GM11168 (cell line): ENCODE results near the gene CCDC106.

Experiments
- in situ Hi-C: fragments of 300-500 bp; cut with MboI; formaldehyde crosslinking; loops from one replicate; pipeline ENCODE4 v1.12.0; 2022; ENCODE audit warnings: low sequenced_read_pairs; ENCODE audit not compliant: unreplicated experiment

The CCDC106 gene

DNA sequence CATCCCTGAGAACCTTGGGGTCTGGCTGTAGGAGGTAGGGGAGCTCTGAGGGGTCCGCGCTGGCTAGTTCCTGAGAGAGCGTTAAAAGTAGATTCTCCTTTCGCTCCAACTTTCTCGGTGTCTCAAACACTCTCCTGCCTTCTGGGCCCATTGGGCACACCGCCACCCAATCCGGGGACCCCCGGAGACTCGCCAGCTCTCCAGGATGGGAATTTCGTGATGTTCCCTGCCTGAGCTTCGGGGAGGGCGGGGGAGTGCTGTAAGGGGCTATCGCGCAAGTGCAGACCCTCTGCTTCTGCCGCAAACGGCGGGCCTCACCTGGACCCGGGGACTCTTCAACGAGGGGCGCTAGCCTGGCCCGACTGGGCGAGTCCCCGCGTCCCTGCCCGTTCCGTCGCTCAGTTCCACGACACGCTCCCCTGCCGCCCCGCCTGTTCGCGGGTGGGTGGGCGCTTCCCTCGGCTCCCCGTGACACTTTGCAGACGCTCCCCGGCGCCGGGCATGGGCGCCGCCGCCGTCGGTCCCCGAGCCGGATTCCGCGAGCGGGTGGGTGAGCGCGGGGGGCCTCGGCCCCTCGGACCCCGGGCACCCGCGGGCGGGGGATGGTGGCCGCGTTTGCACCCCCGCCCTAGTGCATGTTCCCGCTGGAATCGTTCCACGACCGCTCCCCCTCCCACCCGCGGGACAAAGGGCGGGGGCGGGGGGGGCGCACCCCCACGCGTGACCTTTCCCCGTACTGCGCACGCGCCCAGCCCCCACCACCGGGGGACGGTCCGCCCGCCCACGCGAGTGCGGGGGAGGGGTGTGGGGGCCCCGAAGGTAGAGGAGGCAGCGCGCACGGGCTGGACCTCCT, at the start of gene CCDC106:
Gene CCDC106 (plus strand): TSS at position 481 of the 853 bp plus-strand sequence. CDS start 835 bp downstream, outside the sequence.
- in situ Hi-C loops = no loop called here

DNA sequence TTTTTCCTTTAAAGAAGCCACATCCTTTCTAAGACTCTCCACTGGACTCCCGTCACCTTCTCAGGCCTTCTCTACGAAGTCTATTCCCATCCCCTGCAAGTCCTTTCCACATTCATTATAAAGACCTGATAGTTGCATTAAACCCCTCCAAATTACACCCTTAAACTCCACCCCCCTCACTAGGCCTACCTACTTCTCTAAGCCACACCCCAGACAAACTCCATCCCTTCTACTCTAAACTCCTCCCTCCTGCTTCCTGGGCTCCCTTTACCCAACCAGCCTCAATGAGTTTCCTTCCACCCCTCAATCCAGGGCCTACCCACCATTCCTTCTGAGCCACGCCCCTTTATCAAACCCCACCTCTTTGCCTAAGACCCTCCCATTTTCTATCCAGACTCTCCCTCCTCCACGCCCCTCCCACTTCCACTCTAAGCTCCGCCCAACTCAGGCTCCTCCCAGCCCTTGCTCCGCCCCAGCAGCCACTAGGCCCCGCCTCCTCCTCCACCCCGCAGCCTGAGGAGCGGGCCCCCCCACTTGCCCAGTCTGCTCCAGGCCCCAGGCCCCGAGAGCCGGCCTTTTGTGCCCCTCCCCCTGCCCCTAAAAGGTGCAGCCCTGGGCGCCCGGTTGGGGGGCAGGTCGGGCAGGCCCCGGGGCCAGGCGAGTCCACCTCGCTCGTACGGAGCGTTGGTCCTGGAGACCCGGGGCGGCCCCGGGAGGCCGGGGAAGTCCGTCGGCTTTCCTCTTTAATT, 49.1 kb upstream of the CCDC106 start:
- in situ Hi-C loops = no loop called here

DNA sequence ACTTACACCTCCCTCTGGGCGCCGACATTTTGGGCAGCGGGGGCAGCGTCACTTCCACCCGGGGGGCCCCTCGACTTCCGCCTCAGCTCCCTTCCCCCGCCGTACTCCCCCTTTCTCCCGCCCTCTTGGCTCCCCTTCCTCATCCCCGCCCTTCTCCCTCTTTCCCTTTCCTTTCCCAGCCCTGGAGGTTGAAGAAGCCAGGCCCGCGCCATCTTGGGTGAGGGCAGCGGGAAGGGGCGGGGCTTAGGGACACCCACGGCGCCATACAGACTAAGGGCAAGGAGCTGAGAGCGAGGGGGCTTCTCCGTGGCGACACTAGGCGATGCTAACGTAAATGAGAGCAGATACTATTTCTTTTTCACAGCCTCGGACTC, 48.6 kb upstream of the CCDC106 start, which contains the start of gene FIZ1:
Gene FIZ1 (minus strand): TSS at position 50 of the 374 bp plus-strand sequence. CDS start 1,652 bp downstream, outside the sequence.
- in situ Hi-C loops = no loop called here

DNA sequence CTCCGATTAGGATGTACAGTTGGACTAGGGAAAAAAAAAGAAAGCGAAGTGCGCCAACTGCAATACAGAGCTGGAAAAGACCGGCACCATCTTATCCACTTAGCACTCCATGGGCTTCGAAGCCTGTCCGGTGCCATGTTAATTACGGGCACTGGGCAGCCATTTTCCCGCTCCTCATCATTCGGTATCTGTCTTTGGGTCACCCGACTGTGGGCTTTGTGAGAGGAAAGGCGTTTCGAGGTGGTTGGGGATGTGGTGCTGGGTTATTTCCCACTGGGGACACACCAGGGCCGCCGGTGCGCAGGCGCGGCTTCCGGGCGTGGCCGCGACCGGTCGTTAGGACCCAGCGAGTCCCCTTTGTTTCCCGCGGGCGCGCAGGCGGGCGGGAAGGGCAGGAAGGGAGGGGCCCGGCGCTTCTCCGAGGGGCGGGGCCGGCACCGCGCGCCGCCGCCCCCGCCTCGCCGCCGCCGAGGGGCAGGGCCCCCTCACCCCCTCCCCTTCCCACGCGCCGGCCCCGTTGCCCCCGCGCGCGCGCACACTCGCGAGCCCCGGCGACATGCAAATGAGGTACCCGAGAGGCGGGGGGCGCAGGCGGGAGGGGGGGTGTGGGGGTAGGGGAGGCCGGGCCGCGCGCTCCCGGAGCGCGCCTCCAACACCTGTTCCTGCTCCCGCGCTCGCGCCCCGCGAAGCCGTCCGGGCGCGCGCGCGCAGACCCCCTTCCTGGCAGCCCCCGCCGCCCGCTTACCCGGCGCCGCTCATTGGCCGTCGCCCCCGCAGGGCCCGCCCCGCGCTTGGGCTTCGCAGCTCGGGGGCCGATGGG, 48.0 kb upstream of the CCDC106 start, which contains the start of gene ZNF524:
Gene ZNF524 (plus strand): TSS at position 447 of the 820 bp plus-strand sequence. CDS start 1,825 bp downstream, outside the sequence.
- in situ Hi-C loops = no loop called here

DNA sequence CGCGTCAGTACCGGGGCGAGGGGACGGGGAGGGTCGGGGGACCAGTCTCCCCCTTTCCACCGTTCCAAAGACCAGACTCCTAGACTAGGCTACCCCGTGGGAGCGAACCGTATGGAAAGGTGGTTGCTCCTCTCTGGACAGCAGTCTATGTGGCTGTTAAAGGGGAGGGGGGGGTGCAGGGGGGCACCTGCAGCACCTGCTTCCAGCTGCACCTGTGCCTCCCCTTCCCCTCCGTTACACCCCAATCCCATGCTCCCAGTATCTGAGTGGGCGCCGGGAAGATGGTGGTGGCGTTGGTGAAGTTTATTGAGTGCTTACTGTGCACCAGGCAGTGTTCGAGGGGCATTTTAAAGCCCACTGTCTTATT, 47.4 kb upstream of the CCDC106 start:
- in situ Hi-C loops = no loop called here

DNA sequence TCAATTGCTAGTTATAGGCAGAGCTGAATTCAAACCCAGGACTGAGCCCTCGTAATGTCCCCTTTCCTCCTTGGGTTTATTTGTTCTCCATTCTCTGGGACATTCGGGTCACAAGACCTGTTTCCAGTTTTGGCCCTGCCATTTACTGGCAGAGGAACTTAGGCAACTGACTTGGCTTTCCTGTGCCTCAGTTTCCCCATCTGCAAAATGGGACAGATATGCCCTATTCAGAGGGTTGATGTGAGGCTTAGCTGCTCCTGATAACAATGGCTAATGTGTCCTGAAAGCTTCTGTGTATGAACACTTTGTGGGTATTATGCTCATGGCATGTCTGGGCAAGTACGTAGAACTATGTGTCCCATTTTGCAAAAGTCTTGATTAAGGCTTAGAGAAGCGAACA, 46.9 kb upstream of the CCDC106 start:
- in situ Hi-C loops = no loop called here

DNA sequence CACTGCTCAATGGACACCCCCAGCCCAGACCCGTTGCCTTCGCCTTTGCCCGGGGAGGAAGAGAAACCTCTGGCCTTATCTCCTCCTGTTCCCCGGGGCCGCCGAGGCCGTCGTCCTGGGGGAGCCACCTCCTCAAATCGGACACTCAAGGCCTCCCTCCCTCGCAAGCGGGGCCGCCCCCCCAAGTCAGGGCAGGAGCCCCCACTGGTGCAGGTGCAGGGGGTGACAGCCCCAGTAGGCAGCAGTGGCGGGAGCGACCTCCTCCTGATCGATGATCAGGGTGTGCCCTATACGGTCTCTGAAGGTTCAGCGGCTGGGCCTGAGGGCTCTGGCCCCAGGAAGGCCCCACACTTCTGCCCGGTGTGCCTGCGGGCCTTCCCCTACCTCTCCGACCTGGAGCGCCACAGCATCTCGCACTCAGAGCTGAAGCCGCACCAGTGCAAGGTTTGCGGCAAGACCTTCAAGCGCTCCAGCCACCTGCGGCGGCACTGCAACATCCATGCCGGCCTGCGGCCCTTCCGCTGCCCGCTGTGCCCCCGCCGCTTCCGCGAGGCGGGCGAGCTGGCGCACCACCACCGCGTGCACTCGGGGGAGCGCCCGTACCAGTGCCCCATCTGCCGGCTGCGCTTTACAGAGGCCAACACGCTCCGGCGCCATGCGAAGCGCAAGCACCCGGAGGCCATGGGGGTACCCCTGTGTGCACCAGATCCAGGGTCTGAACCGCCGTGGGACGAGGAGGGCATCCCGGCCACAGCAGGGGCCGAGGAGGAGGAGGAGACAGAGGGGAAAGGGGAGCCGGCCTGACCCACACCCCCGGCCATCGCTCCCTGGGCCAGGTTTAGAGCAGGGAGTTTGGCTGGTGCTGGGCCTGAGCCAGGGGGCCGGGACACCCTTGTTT, 45.7 kb upstream of the CCDC106 start:
- in situ Hi-C loops = no loop called here

DNA sequence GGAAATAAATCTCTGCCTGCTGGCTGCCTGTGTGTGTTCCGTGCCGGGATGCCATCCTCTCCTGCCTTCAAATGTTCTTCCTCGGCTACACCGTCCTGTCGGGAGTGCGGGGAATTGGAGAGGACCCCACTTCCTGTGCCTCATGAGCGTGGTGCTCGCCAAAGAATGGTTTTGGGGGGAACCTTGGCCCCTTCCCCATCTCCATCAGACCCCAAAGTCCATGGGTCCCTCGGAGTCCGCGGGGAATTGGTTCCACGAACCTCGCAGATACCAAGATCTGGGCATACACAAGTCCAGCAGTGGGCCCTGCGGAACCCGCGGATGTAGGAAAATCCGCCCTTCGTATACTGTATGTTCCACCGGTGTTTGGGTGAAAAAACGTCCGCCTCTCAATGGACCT, 44.9 kb upstream of the CCDC106 start:
- in situ Hi-C loops = no loop called here

DNA sequence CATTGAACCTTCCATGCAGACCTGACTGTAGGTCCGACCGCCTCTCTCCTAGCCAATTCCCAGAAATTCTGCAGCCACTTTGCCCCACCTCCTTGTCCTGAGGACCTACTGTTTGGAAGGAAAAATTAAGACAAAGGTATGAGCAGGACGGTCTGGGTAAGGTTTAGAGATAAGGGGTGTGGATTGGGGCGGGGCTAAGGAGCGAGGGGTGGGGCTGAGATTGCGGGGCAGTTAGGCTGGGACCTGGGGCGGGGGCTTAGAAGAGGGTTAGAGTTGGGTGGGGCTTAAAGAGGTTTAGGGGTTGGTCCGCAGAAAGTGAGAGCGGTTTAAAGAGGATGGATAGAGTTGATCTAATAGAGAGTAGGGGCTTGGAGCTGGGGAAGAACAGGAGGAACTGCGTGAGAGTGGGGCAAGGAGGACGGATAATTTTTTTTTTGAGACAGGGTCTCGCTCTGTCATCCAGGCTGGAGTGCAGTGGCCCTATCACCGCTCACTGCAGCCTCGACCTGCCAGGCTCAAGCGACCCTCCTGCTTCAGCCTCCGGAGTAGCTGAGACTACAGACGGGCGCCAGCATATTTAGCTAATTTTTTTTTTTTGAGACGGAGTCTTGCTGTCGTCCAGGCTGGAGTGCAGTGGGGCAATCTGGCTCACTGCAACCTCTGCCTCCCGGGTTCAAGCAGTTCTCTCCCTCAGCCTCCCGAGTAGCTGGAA, 44.3 kb upstream of the CCDC106 start:
- in situ Hi-C loops = no loop called here

DNA sequence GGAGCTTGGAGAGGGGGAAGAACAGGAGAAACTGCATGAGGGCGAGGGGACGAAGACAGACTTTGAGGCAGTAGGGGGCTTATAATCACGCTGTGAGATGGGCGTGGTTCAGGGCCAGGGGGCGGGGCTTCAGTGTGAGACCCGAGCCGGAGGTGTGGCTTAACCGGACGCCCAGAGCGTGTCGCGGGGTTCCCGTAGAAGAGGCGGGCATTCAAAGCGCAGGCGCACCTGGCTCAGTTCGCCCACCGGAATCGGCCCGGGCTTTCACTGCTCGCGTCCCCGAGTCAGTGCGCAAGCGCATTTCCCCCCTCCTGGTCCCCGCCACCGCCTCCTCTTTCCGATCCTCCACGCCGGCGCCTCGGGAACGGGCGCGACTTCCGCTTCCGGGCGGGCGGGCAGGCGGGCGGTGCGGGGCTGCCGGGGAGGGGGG, 42.8 kb upstream of the CCDC106 start:
- in situ Hi-C loops = no loop called here

DNA sequence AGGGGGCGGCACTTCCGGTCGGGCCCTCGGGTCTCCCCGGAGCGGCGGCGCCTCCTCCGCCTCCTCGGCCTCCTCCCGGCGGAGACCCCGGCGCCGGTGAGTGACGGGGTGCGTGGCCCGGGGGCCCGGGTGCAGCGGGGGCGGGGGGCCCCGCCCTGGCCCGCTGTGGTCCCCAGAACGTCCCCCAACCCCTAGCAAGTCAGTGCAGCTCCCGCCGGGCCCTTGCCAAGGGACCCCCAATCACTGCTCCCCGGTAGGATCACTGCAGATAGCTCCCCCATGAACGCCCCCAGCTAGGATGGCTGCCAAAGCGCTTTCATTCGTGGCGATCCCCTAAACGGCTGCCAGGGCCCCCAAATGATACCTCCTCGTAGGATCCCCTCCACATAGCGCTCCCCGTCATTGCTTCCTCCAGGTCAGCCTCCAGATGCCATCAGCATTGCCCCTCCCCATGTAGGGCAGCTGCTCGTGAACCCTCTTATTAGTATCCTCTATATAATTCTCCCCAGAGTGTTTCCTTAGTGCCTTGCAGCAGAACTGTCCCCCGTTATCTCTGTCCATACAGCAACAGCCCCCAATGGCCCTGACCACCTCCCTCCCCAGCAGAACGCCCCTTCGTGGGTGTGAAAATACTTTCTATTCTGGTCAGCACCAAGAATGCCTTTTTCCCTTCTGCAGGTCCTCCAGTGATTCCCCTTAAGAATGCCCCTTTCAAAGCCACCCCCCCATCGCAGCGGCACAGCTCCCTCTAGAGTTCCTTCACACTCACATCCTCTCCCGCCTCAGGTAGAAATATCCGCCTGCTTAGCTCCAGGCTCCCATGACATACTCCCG, 42.2 kb upstream of the CCDC106 start, which contains the start of gene ZNF865:
Gene ZNF865 (plus strand): TSS at position 11 of the 834 bp plus-strand sequence. CDS start 7,972 bp downstream, outside the sequence.
- in situ Hi-C loops = no loop called here

DNA sequence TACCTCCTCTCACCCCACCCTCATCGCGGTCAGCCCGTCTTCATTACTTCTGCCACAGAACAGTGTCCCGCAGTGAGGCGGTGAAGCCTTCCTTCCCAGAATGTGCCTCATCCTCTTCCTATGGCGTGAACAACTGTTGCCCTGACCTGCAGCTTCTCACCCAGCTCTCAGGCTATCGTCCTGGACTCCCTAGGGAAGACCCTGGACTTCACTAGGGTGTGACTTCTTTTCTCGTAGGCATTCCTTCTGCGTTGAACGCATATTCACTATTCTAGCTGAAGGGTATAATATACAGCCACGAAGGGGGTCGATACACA, 41.6 kb upstream of the CCDC106 start:
- in situ Hi-C loops = no loop called here

DNA sequence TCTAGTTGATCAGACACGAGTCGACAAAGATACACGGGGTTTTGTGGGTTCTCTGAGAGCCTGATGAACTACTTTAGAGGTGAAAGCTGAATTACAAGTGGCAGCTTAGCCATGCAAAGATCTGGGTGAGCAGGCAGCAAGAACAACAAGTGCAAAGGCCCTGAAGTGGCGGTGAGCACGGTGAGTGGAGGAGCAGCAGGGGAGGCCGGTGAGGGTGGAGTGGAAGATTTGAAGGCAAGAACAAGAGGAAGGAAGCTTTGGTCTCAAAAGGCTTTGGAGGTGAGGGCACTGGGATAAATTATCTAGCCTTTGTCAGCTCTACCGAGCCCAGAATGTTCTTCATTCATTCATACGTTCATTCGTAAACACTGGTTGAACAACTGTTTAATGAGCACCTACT, 41.2 kb upstream of the CCDC106 start:
- in situ Hi-C loops = no loop called here

DNA sequence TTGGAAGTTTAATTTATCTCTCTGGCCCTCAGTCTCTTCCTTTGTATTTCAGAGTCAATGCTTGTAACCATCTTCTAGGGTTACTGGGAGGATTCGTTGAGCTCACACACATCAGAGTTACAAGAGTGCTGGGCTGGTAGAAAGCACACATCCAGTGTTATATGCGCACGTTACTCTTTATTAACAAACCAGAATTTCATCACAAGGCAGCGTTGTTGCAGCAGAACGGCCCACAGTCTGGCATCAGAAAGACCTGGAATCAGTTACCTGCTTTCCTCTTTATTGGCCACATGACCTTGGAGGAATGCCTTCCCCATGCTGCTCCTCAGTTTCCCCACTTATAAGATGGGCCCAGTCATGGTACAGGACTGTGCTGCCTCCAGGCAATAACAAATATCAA, 38.7 kb upstream of the CCDC106 start:
- in situ Hi-C loops = no loop called here

DNA sequence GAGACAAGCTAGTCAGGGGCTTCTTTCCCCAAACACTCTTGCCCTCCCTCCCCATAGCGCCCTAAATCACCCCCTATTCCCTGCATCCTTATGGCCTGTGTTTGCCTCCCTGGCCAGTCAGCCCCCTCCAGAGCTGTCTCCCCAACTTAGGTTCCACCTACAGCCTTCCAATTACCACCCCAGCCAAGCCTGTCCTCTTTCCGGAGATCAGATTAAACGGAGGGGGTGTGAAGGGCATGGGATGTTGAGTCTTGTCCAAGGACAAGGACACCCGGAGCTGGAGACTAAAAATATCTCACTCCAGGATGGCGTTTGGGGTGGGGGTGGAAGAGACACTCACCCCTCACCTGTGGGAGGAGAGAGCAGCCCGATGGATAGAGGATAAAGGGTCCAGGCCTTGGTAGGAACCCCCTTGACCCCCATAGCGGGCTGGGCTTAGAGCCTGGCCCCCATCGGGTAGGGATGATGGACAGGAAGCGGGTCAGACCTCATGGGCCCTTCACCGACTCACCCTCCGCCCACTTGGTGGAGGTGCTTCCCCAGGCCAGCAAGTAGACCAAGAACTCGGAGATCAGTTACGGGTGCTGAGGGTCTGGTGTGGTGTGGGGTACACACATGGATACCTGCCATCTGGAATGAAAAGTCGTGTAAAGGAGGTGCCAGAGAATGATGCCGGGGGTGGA, 36.6 kb upstream of the CCDC106 start:
- in situ Hi-C loops = no loop called here

DNA sequence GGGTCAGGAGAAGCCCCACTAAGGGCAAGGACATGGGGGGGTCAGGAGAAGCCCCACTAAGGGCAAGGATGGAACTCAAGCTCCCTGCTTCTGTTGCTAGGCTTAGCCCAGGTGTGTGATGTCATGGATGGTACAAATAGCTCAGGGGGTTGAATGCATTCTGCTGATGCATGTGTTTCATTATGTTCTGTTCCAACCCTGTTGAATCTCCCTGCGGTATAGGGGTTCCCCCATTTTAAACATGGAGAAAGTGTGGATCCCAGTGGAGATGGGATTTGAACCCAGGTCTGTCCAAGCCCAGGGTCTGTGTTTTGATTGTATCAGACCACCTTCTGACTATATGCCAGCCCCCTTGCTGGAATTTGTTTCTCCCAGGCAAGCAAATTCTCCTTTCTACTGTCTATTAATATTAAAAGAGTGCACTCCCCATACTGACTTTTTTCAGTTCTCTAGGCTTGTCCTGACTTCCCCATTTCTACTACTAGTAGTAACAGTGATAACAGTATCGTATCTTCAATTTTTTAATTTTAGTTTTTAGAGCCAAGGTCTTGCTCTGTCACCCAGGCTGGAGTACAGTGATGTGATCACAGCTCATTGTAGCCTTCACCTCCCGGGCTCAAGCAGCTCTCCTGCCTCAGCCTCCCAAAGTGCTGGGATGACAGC, 35.9 kb upstream of the CCDC106 start:
- in situ Hi-C loops = no loop called here

DNA sequence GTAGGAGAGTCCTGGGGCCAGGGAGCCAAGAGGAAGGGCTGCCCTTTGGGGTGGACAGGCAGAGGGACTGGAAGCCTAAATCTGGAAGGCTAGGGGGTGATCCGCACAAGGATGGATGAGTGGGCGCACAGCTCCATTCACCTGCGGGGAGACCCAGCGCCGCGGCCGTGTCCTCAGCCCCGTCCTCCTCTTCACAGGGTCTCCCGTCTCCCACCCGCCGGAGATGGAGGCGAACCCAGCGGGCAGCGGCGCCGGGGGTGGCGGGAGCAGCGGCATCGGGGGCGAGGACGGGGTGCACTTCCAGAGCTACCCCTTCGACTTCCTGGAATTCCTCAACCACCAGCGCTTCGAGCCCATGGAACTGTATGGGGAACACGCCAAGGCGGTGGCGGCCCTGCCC, 34.6 kb upstream of the CCDC106 start:
- in situ Hi-C loops = no loop called here
